Ecto neural progenitor cell (in vitro differentiated cells): ENCODE measurements around the gene SERPINA6.
A peak's percentile ranks its signal among the peaks of the same experiment; 100 is the strongest.
"Not testable (repeated sequence)": the region's sequence is repeated elsewhere in the genome, so short reads cannot be mapped to it uniquely, and the experiment has no call there.

Experiments
- DNase-seq: peaks from one replicate; pipeline ENCODE4 v3.0.0-alpha.2; 2018; ENCODE audit warnings: low spot score

SERPINA6 gene

GRCh38 chr14:94322648-94323570 is at the start of gene SERPINA6:
SERPINA6 (minus strand) TSS chr14:94323336; CDS start chr14:94314648, 8,688 bp downstream.
- DNase-seq: no peak

- DNase-seq: no peak
Measured at GRCh38 chr14:94372021-94372605, 49.0 kb upstream of the SERPINA6 start.

- no peak for DNase-seq
Measured at GRCh38 chr14:94370524-94370910, 47.4 kb upstream of the SERPINA6 start.

- DNase-seq: not testable (repeated sequence)
Measured at GRCh38 chr14:94369766-94370523, 46.8 kb upstream of the SERPINA6 start.

- DNase-seq: no peak
Measured at GRCh38 chr14:94368956-94369355, 45.8 kb upstream of the SERPINA6 start.

- no peak for DNase-seq
Measured at GRCh38 chr14:94368243-94368590, 45.1 kb upstream of the SERPINA6 start.

GRCh38 chr14:94367347-94368242 is 44.5 kb upstream of the SERPINA6 start:
- no peak for DNase-seq

GRCh38 chr14:94366146-94366915 is 43.2 kb upstream of the SERPINA6 start, which contains the start of gene SERPINA2:
SERPINA2 (minus strand) TSS chr14:94366698.
- no peak for DNase-seq

GRCh38 chr14:94365624-94366023 is 42.5 kb upstream of the SERPINA6 start:
- no peak for DNase-seq

- no peak for DNase-seq
Measured at GRCh38 chr14:94364964-94365363, 41.8 kb upstream of the SERPINA6 start.

GRCh38 chr14:94364037-94364436 is 40.9 kb upstream of the SERPINA6 start:
- DNase-seq: no peak

GRCh38 chr14:94363151-94363624 is 40.1 kb upstream of the SERPINA6 start:
- no peak for DNase-seq

GRCh38 chr14:94362614-94363133 is 39.5 kb upstream of the SERPINA6 start:
- no peak for DNase-seq

GRCh38 chr14:94361682-94362081 is 38.5 kb upstream of the SERPINA6 start:
- DNase-seq: peak; percentile 29

- DNase-seq: peak; percentile 23
Measured at GRCh38 chr14:94360945-94361565, 37.9 kb upstream of the SERPINA6 start.

- no peak for DNase-seq
Measured at GRCh38 chr14:94357166-94357565, 34.0 kb upstream of the SERPINA6 start.

- DNase-seq: peak; percentile 16
Measured at GRCh38 chr14:94356379-94357056, 33.4 kb upstream of the SERPINA6 start.

GRCh38 chr14:94355191-94355794 is 32.2 kb upstream of the SERPINA6 start:
- DNase-seq: peak; percentile 65

- no peak for DNase-seq
Measured at GRCh38 chr14:94354638-94355185, 31.6 kb upstream of the SERPINA6 start.
